VCaP (cell line): Measurements from ENCODE around the gene FBN2.

Experiments used
- H3K27ac ChIP-seq: fragments of 450-650 bp; 2 replicates; pipeline ENCODE4 v1.5.1; 2017
- CTCF ChIP-seq: fragments of 450-650 bp; conservative IDR thresholded peaks from 2 replicates; pipeline ENCODE4 v1.5.1; 2017; ENCODE audit warnings: mild to moderate bottlenecking, moderate library complexity

The FBN2 gene

GRCh38 chr5:128384068-128384467 lies 154.0 kb downstream of the FBN2 start:
- TF ChIP-seq CTCF, result no peak
- no peak overlapping the region for H3K27ac ChIP-seq

GRCh38 chr5:128380337-128380736 lies 157.7 kb downstream of the FBN2 start:
- H3K27ac ChIP-seq, result no peak overlapping the region
- TF ChIP-seq CTCF, result no peak

GRCh38 chr5:128378632-128379031 lies 159.4 kb downstream of the FBN2 start:
- no peak overlapping the region for H3K27ac ChIP-seq
- no peak for TF ChIP-seq CTCF

GRCh38 chr5:128378196-128378595 lies 159.8 kb downstream of the FBN2 start:
- TF ChIP-seq CTCF, result no peak
- no peak overlapping the region for H3K27ac ChIP-seq

- no peak overlapping the region for H3K27ac ChIP-seq
- TF ChIP-seq CTCF, result no peak
Measured at GRCh38 chr5:128376577-128376976, 161.5 kb downstream of the FBN2 start.

- no peak for TF ChIP-seq CTCF
- H3K27ac ChIP-seq, result no peak overlapping the region
Measured at GRCh38 chr5:128366147-128366546, 171.9 kb downstream of the FBN2 start.

- no peak overlapping the region for H3K27ac ChIP-seq
- no peak for TF ChIP-seq CTCF
Measured at GRCh38 chr5:128362370-128362769, 175.7 kb downstream of the FBN2 start.

GRCh38 chr5:128358826-128359225 lies 179.2 kb downstream of the FBN2 start:
- H3K27ac ChIP-seq, result no peak overlapping the region
- no peak for TF ChIP-seq CTCF
